SIG-M5 (cell line): ENCODE results near the gene EPHB3.

Experiments
- DNase-seq: peaks from one replicate; lab custom pipeline; 2025; lab: John Stamatoyannopoulos, UW

The EPHB3 gene

DNA sequence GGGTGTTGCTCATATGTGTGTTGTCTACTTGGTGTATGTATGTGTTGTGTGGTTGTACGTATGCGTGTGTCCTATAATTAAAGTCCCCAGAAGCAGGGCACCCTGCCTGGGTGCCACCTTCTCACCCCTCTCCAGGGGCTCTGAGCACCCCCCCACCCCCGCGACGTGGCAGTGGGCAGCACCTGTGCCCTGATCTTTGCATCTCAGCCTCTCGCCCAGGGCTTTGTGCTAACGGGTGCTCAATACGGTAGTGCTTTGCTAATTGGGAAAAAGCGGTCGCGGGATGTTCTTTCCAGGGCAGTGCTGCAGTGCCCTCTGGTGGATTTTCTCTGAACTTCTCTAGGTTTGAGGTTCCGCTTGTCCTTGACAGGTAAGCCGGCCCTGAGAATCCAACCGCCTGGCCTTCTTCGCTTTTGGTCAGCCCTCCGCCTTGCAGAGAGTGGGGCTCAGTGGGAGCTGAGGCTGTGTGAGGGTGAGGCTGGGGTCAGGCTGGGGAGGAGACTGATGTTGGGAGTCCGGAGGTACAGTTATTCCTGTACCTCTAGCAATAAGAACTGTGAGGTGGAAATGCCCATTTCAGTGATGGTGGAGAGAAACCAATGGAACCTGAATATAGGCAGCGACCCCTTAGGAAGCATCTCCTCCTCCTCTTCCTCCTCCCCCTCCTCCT, 17.6 kb upstream of the EPHB3 start:
- DNase-seq, result peak; percentile 24

DNA sequence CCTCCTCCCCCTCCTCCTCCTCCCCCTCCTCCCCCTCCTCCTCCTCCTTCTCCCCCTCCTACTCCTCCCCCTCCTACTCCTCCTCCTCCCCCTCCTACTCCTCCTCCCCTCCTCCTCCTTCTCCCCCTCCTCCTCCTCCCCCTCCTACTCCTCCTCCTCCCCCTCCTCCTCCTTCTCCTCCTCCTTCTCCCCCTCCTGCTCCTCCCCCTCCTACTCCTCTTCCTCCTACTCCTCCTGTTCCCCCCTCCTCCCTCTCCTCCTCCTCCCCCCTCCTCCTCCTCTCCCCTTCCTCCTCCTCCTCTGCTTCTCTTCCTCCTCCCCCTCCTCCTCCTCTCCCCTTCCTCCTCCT, 17.1 kb upstream of the EPHB3 start:
- DNase-seq, result no peak

GRCh38 chr3:184545769-184546168, 15.8 kb upstream of the EPHB3 start:
- DNase-seq, result no peak

GRCh38 chr3:184546252-184546651, 15.3 kb upstream of the EPHB3 start:
- peak; percentile 45 for DNase-seq

GRCh38 chr3:184549796-184550577, 11.6 kb upstream of the EPHB3 start:
- no peak for DNase-seq

DNA sequence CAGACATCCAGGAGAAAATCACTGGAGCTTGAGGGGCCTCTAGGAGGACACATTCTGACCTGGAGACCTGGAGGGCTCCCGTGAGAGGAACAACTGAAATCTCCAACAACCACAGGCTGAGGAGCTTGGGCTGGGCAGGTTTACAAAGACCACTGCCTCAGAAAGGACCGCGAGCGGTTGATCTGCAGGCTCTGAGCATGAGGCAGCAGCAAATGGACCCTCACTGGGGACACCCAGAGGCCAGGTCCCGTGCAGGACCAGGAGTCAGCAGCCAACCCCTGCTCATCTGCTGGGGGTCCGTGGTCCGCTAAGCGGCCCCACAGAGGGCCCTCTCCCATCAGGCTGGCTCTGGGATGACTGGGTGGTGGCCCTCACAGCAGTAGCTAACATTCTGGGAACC, 10.5 kb upstream of the EPHB3 start:
- DNase-seq, result no peak

DNA sequence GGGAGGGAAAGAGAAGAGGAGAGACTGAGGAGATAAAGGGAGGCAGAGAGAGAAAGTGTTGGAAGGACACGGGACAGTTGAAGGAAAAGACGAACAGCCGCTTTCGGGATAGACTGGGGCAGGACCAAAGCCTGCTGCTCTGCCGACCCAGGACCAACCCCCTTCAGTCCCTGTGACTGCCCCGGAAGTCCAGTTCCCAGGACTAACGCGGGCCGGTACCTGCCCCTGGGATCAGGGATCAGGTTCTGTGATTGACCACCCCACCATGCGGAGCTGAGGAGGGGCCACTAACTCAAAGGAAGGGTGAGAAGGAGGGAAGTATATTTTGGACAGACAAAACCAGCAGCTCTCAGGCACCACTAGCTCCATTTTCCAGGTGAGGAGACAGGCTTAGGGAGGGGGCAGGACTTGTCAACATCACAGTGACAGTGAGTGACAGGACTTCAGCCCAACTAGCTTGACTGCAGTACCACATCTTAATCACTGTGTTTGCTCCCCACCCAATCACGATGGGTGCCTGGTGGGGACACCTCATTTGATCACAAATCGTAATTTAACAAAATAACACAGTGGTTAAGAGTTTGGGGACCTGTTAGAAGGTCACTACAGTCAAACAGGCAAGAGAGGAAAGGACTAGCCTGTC, 9.8 kb upstream of the EPHB3 start:
- no peak for DNase-seq

DNA sequence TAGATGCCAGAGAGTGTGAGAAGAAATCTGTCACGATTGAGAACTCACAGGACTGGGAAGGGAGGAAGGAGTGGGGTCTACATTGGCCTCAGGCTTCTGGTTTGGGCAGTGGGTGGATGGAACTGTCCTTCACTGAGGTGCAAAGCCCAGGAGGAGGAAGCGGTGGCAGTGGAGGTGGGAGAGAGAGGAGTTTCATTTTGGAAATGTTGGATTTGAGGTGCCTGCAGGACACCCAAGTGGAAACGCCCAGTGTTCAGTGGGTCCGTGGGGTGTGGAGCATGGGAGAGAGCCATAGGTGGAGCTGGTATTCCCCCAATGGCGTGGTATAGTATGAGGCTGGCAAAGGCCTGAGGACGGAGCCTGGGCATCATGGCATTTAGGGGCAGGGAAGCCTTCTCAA, 9.3 kb upstream of the EPHB3 start:
- no peak for DNase-seq

- no peak for DNase-seq
These were observed 8.7 kb upstream of the EPHB3 start for GRCh38 chr3:184552863-184553262.

DNA sequence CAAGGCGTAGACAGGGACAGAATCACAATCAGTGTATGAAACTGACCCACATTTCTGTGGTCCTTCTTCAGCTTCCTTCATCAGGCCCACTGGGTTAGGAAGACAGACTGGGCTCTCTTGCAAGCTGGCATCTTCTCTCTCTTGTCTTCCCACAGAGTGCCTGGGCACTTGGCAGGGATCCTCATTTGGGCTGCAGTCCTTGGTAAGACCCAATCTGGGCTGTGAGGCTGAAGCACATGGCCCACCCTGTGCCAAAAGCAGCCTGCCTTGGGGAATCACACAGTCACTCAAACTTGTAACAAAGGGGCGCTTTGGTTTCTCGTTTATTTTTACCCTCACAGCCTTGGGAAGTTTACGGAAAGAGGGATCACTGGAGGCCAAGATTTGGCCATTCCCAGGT, 8.2 kb upstream of the EPHB3 start:
- DNase-seq, result no peak

GRCh38 chr3:184554461-184554860, 7.1 kb upstream of the EPHB3 start:
- DNase-seq, result no peak

- no peak for DNase-seq
These were observed 4.8 kb upstream of the EPHB3 start for GRCh38 chr3:184556582-184557347.

- no peak for DNase-seq
These were observed 4.1 kb upstream of the EPHB3 start for GRCh38 chr3:184557348-184557950.

DNA sequence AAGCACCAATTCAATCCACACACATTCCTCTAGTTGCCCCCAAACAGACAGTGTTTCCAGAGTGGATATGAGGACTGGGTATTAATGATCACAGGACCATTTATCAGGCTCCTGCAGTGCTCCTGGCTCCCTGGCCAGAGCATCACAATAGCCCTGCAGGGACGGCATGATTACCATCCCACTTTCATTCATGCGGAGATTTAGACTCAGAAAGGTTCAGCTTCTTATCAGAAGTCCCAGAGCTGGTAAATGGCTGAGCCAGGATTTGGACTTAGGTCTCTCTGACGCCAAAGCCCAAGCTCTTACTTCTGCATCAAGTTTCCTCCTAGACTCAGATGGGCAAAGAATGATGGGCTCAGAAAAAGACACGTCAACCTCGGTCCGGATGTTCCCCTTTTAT, 2.9 kb upstream of the EPHB3 start:
- DNase-seq, result no peak

DNA sequence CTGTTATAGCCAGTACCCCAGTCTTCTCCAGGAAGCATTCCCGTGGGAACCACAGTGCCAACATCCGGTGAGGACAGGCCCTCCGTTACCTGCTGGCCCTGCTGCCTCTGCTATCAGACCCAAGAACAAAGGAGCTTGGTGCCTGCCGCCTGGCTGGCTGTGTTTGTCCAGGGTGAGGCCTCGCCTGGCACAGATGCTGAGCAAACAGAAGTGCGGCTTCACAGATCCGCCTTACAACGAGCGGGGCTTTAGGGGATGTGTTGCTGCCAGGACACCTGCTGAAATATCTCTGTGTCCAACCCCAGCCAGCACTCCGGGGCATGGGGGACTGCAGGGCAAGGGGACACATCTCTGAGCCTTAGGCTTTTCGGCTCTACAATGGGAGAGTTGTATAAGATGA, 2.2 kb upstream of the EPHB3 start:
- no peak for DNase-seq

GRCh38 chr3:184560531-184560930, 1.1 kb upstream of the EPHB3 start:
- DNase-seq, result no peak

- no peak for DNase-seq
These were observed 610 bp downstream of the EPHB3 start for GRCh38 chr3:184561913-184562877.

DNA sequence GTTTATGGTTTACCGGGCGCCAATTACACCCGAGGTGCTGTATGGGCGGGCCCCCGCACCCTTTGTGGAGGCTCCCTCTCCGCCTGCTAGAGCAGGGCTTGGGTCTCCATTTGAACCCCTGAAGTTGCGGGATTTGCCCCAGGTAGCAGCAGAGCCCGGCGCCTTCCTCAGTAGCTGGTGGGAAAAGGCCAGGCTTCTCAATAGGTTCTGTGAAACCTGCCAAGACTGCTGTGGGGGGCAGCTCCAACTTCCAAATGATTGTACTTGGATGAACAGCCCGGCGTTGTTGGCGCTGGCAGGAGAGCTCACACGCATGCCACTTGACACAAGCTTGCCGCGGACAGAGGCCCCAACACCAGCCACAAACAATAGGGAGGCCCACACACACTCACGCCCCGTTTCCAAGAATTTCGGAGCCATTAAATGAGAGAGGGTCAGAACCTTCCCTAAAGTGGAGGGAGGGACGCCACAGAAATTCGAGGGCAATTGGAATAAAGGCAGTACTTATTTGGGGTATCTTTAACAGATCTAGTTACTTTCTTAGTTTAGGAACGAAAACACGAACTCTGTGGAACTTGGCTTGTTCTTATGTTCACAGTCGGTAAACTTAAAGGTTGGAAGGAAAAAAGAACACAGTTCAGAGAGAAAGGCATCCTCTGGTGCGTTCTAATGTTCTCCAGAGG, 1.4 kb downstream of the EPHB3 start:
- DNase-seq, result no peak

- no peak for DNase-seq
These were observed 2.0 kb downstream of the EPHB3 start for GRCh38 chr3:184563561-184563925.

DNA sequence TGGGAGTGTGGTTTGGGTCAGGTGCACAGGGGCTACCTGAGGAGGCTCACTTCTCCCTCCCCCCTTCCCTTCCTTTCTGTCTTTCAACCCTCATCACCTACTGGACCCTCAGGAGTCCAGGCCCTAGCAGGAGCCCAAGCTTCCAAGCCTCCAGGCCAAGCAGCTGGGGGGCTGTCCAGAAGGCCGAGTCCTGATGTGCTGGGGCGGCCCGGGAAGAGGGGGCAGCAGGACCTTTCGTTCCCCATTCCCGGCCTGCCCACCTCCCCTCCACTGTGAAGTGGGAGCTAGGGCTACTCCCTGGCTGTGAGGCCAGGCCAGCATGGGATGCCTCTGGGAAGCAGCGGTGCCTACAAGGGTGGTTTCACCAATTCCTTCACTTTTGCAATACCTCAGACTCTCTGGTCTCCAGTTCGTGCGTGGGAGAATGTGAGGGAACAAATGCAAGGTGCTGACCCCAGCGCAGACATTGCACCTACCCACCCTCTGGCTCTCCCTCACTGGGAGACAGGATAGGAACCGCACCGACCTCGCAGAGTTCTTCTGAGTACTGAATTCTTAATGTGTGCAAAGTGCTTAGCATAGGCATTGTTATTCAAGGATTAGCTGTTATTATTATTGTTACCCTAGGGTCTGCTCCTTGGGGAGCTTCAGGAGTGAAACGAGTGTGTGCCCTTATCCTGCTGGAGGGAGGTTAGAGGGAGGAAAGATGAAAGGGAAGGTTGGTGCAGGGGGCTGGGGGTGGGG, 2.5 kb downstream of the EPHB3 start:
- no peak for DNase-seq
